Measurements from ENCODE around the gene TIPARP.

DNA sequence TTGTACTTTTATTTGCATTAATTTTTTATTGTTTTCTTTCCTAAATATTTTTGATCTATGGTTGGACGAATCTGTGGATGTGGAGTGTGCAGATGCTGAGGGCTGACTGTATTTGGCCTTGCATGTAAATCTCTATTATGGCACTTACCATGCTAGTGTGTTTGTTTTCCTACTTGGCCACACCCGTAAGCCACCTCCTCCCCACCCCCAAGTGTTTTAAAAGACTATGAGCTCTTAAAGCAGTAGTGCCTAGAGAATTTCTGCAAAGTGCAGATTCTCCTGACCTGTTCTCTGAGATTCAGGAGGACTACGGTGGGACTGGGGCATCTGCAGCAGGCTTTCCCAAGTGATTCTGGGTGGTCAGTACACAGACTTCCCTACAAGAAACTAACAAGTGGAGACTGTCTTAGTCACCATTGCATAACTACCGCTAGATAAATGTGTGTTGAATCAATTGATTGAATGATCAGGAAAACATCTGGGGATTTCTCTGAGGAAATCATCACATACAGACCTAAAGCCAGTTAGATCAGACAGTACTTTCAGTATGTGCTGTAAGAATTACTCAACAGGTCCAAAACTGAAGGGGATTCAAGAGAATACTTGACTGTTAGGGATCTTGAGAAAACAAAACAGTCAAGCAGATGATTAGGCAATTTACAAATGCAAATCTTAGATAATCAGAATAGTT lies 6.2 kb upstream of the TIPARP start:
- TF ChIP-seq, protein P1, sequence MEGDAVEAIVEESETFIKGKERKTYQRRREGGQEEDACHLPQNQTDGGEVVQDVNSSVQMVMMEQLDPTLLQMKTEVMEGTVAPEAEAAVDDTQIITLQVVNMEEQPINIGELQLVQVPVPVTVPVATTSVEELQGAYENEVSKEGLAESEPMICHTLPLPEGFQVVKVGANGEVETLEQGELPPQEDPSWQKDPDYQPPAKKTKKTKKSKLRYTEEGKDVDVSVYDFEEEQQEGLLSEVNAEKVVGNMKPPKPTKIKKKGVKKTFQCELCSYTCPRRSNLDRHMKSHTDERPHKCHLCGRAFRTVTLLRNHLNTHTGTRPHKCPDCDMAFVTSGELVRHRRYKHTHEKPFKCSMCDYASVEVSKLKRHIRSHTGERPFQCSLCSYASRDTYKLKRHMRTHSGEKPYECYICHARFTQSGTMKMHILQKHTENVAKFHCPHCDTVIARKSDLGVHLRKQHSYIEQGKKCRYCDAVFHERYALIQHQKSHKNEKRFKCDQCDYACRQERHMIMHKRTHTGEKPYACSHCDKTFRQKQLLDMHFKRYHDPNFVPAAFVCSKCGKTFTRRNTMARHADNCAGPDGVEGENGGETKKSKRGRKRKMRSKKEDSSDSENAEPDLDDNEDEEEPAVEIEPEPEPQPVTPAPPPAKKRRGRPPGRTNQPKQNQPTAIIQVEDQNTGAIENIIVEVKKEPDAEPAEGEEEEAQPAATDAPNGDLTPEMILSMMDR (IDR thresholded peaks at IDR 0.05), result no peak
- TF ChIP-seq EP300 (IDR thresholded peaks at IDR 0.05) (no peak), POLR2A (IDR thresholded peaks at IDR 0.05) (no peak), POLR2AphosphoS5 (IDR thresholded peaks at IDR 0.05) (peak; percentile 27)

Data from gastroesophageal sphincter (tissue), 3 donors.